GM21423 (cell line): ENCODE results near the gene SIRT2.
"Not testable (repeated sequence)": the region's sequence is repeated elsewhere in the genome, so short reads cannot be mapped to it uniquely, and the experiment has no call there.

ENCODE experiments used
- ATAC-seq: cut with Tn5 transposase; IDR thresholded peaks from one replicate; pipeline ENCODE4 v1.9.1; 2021; ENCODE audit warnings: mild to moderate bottlenecking, moderate library complexity; ENCODE audit not compliant: unreplicated experiment

SIRT2 gene

DNA sequence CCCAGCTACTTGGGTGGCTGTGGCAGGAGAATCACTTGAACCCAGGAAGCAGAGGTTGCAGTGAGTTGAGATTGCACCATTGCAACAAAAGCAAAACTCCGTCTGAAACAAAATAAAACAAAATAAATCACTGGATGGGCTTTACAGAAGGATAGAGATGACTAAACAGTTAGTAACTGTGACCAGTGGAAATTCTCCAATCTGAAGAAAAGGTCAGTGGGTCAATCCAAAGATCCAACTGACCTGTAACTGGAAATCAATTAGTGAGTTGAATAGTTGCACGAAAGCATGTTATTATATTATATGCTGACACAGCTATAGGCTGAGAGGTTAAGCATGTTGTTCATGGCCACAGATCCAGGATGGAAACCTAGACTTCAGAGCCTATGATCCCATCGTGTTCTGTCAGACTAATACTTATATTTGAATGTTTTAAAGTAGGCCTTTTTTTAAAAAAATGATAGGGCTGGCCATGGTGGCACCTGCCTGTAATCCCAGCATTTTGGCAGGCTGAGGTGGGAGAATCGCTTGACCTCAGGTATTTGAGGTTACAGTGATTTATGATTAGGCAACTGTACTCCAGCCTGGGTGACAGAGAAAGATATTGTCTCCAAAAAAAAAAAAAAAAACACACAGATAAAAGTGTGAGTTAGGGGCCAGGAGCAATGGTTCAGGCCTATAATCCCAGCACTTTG, 69.2 kb downstream of the SIRT2 start:
- no peak for ATAC-seq

- ATAC-seq: not testable (repeated sequence)
These were observed 70.2 kb downstream of the SIRT2 start for GRCh38 chr19:38829203-38829602.
